Subcutaneous adipose tissue (tissue), 4 donors: ENCODE data around the gene TRIM17. TPM values are rescaled to one million over a fixed set of nuclear protein-coding genes. Genes with fewer than 3 reads are reported as not detected.

Source experiments
- total RNA-seq, 4 donors: library from RNA; depleted of rRNA; stranded (reverse); fragments of >200 nt; gene quantifications; one replicate each; pipeline ENCODE4 v1.1.0, GENCODE V29; 2016
- TF ChIP-seq, protein P1 (sequence below): fragments of 450-650 bp; IDR thresholded peaks from one replicate; pipeline ENCODE4 v1.5.1; 2016; ENCODE audit warnings: low read depth, mild to moderate bottlenecking, control low read depth, antibody characterized with exemption, moderate library complexity

TRIM17 gene
- total RNA-seq, 4 donors from 2014 or later = not detected

DNA sequence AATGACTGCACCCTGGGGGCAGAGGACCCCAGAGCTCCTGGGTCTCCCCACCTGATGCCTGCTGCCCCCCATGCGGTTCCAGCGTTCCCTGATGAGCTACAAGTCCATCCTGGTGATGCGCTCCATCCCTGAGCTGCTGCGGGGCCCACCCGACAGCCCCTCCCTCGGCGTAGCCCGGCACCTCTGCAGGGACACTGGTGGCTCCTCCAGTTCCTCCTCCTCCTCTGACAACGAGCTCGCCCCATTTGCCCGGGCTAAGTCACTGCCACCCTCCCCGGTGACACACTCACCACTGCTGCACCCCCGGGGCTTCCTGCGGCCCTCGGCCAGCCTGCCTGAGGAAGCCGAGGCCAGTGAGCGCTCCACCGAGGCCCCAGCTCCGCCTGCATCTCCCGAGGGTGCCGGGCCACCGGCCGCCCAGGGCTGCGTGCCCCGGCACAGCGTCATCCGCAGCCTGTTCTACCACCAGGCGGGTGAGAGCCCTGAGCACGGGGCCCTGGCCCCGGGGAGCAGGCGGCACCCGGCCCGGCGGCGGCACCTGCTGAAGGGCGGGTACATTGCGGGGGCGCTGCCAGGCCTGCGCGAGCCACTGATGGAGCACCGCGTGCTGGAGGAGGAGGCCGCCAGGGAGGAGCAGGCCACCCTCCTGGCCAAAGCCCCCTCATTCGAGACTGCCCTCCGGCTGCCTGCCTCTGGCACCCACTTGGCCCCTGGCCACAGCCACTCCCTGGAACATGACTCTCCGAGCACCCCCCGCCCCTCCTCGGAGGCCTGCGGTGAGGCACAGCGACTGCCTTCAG, 45.5 kb downstream of the TRIM17 start:
- TF ChIP-seq, protein P1, sequence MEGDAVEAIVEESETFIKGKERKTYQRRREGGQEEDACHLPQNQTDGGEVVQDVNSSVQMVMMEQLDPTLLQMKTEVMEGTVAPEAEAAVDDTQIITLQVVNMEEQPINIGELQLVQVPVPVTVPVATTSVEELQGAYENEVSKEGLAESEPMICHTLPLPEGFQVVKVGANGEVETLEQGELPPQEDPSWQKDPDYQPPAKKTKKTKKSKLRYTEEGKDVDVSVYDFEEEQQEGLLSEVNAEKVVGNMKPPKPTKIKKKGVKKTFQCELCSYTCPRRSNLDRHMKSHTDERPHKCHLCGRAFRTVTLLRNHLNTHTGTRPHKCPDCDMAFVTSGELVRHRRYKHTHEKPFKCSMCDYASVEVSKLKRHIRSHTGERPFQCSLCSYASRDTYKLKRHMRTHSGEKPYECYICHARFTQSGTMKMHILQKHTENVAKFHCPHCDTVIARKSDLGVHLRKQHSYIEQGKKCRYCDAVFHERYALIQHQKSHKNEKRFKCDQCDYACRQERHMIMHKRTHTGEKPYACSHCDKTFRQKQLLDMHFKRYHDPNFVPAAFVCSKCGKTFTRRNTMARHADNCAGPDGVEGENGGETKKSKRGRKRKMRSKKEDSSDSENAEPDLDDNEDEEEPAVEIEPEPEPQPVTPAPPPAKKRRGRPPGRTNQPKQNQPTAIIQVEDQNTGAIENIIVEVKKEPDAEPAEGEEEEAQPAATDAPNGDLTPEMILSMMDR = no peak

DNA sequence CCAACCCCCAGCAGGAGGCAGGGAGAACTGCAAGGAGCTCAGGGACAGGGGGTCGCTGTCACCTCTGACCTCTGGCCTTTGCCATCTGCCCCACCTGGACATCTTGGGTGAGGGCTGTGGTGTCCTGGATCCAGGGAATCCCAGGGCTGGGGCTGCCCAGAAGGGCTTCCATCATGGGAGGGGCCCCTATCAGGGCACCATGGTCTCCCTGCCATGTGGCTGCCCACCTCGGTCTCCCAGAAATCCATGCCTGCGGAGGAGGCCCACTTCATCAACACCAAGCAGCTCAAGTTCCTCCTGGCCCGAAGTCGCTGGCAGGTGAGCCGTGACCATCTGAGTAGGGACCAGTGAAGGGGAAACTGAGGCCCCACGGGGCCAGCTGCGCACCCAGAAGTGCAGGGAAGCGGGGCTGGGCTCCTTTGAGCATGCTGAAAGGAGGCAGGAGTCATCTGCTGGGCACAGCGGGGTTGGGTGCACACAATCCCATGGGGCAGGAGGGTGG, 46.2 kb downstream of the TRIM17 start:
- TF ChIP-seq, protein P1 = no peak

DNA sequence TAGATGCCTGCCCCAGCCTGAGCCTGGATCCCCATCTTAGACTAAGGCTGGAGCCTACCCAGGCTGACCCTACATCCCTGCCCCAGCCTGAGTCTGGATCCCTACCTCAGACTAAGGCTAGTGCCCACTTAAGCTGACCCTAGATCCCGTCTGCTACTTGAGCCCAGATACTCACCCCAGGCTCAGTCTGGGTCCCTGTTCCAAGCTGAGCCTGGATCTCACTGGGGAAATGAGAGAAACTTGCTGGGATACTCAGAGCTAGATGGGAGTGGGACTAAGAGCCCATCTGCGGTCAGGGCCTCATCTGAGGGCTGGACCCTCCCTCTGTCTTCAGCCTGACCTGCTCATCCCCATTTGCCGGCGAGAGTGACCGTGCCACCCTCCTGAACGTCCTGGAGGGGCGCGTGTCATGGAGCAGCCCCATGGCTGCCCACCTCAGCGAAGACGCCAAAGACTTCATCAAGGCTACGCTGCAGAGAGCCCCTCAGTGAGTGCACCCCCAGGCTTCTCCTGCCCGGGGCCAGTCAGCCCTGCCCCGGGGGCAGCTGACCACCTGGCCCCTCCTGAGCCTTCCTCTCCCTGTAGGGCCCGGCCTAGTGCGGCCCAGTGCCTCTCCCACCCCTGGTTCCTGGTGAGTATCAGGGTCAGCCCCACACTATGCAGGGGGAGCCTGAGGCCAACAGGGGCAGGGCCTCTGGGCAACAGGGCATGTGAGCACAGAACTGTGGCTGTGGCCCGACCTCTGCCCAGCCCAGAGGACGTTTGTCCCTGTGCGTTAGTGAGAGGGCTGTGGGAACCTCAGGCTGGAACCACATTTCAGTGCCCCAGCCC, 46.8 kb downstream of the TRIM17 start:
- TF ChIP-seq, protein P1 = no peak

DNA sequence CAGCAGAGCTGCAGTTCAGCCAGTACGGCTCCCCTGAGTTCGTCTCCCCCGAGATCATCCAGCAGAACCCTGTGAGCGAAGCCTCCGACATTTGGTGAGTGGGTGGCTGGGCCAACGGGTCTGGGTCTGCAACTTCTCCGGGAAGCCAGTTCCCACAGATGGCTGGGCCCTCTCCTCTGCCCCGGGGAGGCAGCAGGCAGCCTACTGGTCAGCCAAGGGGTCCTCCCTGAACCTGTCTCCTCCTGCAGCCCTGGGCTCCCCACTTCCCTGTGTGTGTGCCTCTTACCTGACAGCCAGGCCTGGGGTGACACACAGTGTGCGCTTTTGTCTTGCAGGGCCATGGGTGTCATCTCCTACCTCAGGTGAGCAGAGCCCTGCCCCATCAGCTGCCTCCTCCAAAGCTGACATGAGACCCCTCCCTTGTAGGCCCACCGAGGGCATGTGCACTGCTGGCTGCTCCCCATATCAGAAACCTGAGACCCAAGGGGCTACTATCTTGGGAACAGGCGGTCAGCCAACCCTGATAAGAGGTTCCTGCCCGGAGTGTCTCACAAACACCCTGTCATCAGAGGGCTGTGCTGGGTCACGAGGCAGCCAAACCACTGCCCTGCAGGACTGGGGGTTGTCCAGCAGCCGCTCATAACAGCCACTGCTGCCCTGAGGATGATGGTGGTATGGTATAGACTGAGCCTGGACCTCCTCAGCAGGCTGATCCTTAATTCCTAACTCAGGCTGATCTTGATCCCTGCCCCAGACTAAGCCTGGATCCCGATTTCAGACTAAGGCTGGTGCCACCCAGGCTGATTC, 47.7 kb downstream of the TRIM17 start:
- TF ChIP-seq, protein P1 = no peak

DNA sequence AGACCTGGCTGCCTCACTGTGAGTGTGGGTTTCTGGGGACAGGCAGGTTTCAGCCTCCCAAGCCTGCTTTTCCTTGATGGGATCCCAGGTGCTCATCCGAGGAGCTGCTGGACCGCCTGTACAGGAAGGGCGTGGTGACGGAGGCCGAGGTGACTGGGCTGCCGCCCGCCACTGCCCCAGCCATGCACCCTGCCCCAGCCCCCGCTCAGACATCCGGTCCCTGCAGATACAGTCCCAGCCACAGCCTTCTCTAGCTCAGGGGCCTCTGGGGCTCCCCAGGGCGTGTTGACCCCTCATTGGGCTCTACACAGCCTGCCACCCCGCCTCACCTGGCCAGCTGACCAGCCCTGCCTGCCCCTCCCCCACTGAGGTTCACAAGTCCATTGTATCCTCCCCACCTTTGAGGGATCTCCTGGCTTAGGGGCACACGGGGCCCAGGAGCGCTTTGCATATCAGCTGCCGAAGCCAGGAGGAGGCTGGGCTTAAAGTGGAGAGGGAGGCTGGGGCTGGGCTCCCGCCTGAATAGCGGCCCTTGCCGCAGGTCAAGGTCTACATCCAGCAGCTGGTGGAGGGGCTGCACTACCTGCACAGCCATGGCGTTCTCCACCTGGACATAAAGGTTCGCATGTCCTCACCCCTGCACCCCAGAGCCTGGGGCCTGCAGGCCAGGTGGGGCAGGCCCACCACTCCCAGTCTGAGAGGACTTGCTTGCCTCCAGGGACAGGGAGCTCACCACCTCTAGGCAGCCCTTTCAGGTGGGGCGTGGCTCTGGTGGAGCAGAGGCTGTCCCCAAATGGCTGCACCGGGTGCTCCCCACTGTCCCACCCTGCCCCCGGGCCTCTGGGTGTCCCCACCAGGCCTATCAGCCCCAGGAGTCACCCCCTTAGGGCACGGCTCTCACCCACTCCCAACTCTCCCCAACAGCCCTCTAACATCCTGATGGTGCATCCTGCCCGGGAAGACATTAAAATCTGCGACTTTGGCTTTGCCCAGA, 48.6 kb downstream of the TRIM17 start:
- TF ChIP-seq, protein P1 = no peak
